ENCODE measurements around the gene MLN.

DNA sequence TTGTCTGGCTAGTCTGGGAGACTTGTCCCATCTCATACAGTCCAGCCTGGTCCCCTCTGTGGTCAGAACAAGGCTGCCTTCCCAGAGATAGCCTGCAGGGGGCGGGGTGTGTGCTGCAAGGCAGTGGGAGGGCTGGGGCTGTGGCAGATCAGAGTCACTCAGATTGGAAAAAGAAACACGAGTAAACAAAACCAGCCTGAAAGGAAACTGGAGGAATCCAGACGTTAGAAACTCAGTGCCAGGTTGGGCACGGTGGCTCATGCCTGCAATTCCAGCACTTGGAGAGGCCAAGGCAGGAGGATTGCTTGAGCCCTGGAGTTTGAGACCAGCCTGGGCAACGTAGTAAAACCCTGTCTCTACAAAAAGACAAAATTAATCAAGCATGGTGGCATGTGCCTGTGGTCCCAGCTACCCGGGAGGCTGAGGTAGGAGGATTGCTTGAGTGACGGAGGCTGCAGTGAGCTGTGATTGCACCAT, 35.1 kb downstream of the MLN start:
- TF ChIP-seq POLR2AphosphoS5 (IDR thresholded peaks at IDR 0.05; ENCODE audit: low read depth), result no peak
- TF ChIP-seq, protein P1, sequence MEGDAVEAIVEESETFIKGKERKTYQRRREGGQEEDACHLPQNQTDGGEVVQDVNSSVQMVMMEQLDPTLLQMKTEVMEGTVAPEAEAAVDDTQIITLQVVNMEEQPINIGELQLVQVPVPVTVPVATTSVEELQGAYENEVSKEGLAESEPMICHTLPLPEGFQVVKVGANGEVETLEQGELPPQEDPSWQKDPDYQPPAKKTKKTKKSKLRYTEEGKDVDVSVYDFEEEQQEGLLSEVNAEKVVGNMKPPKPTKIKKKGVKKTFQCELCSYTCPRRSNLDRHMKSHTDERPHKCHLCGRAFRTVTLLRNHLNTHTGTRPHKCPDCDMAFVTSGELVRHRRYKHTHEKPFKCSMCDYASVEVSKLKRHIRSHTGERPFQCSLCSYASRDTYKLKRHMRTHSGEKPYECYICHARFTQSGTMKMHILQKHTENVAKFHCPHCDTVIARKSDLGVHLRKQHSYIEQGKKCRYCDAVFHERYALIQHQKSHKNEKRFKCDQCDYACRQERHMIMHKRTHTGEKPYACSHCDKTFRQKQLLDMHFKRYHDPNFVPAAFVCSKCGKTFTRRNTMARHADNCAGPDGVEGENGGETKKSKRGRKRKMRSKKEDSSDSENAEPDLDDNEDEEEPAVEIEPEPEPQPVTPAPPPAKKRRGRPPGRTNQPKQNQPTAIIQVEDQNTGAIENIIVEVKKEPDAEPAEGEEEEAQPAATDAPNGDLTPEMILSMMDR (conservative IDR thresholded peaks at IDR 0.05; ENCODE audit: low read depth in 2 of 2), result peak; percentile 83 to 87
- TF ChIP-seq ZNF114 (CRISPR knock-in tag; IDR thresholded peaks at IDR 0.05), result no peak
- TF ChIP-seq EZH2phosphoT487 (IDR thresholded peaks at IDR 0.05; ENCODE audit: unreplicated experiment), result no peak
- TF ChIP-seq EZH2 (IDR thresholded peaks at IDR 0.05; ENCODE audit: low read depth, unreplicated experiment), result no peak
- TF ChIP-seq JUNB (IDR thresholded peaks at IDR 0.05; ENCODE audit: unreplicated experiment), result no peak
- no peak for TF ChIP-seq CREB1 (CRISPR knock-in tag; IDR thresholded peaks at IDR 0.05; ENCODE audit: low read depth)
- TF ChIP-seq REST (IDR thresholded peaks at IDR 0.05; ENCODE audit: unreplicated experiment), result no peak
